Lung (tissue), 12 donors: Measurements from ENCODE around the gene IGLON5. TPM values are rescaled to one million over a fixed set of nuclear protein-coding genes. Genes with fewer than 3 reads are reported as not detected.

Source experiments
- ATAC-seq: fragments of 200-7000 bp; cut with Tn5 transposase; one replicate; pipeline ENCODE4 v1.9.1; 2020; ENCODE audit warnings: moderate number of reproducible peaks; ENCODE audit not compliant: insufficient read depth, low FRiP score
- DNase-seq, 3 donors: peaks; one replicate each; pipeline ENCODE4 v3.0.0-alpha.2; 2013 to 2017
- H3K27ac ChIP-seq, 2 donors: one replicate each; pipeline ENCODE4 v1.5.1; 2013; ENCODE audit warnings: mild to moderate bottlenecking in 2 of 2, moderate library complexity in 2 of 2, control low read depth in 1 of 2, inconsistent platforms in 1 of 2, low read depth in 1 of 2, low read length in 1 of 2
- H3K27me3 ChIP-seq, 3 donors: one replicate each; pipeline ENCODE4 v1.5.1; 2013; ENCODE audit warnings: low read length in 2 of 3; ENCODE audit not compliant: control insufficient read depth in 3 of 3, insufficient read depth in 3 of 3
- H3K36me3 ChIP-seq, 4 donors: one replicate each; pipeline ENCODE4 v1.5.1; 2013; ENCODE audit warnings: low read length in 4 of 4, mild to moderate bottlenecking in 1 of 4, moderate library complexity in 1 of 4; ENCODE audit not compliant: control insufficient read depth in 4 of 4, insufficient read depth in 4 of 4
- H3K4me1 ChIP-seq, 5 donors: one replicate each; pipeline ENCODE4 v1.5.1; 2013; ENCODE audit warnings: low read length in 5 of 5, mild to moderate bottlenecking in 2 of 5, moderate library complexity in 1 of 5; ENCODE audit not compliant: control insufficient read depth in 5 of 5, insufficient read depth in 5 of 5
- H3K4me3 ChIP-seq: one replicate; pipeline ENCODE4 v1.5.1; 2013; ENCODE audit warnings: mild to moderate bottlenecking, control low read depth, moderate library complexity
- H3K9ac ChIP-seq, 2 donors: one replicate each; pipeline ENCODE4 v1.5.1; 2013; ENCODE audit warnings: low read length in 2 of 2, control low read depth in 1 of 2; ENCODE audit not compliant: insufficient read depth in 1 of 2
- H3K9me3 ChIP-seq, 4 donors: one replicate each; pipeline ENCODE4 v1.5.1; 2013; ENCODE audit warnings: low read length in 3 of 4, mild to moderate bottlenecking in 1 of 4, moderate library complexity in 1 of 4; ENCODE audit not compliant: control insufficient read depth in 4 of 4, insufficient read depth in 3 of 4
- CTCF ChIP-seq: IDR thresholded peaks from 2 replicates; pipeline ENCODE4 v1.5.1; 2012; ENCODE audit warnings: mild to moderate bottlenecking; ENCODE audit errors: control extremely low read depth, extremely low read depth
- WGBS, 2 donors: extraction: QIAGEN DNeasy Blood & Tissue Kit; methylation state at CpG; one replicate each; pipeline ENCODE4 v1.1.7; 2013; 5-methylcytosine and 5-hydroxymethylcytosine counted together
- polyA plus RNA-seq, 2 donors: library from polyadenylated mRNA; stranded (reverse); fragments of 200-250 nt; gene quantifications; one replicate each; pipeline ENCODE4 v1.2.1, GENCODE V29; 2013
- total RNA-seq, 2 donors: library from RNA; depleted of rRNA in 1 of 2; stranded (reverse); fragments of >200 nt in 1 of 2; gene quantifications; one replicate each; pipeline ENCODE4 v1.2.1, GENCODE V29; 2014 to 2021
- donor health status: control.
- donor health status: control.
- donor health status: Bipolar disorder and iron deficiency.
- donor health status: healthy.
- donor health status: DM: yes; HTN: yes; CAD: no.

The IGLON5 gene
- total and polyA plus RNA-seq, 4 donors, result 0.09 to 0.43 (median 0.18) TPM; not detected in 1

GRCh38 chr19:51272183-51272810, 39.1 kb upstream of the IGLON5 start:
- peaks cover 0 to 6% (median 0%) of the 10 kb centered on the region in 3 donors for H3K27me3 ChIP-seq
- H3K27ac ChIP-seq, result no peak overlapping the region
- 48 to 57% methylated on average over 6 of the region's 6 CpGs for WGBS, 2 donors
- no peak for TF ChIP-seq CTCF
- no peak overlapping the region for H3K9ac ChIP-seq
- ATAC-seq (no peak), DNase-seq (no peak)
- H3K9me3 ChIP-seq, result peaks cover 0 to 2% (median 0%) of the 10 kb centered on the region in 4 donors
- H3K36me3 ChIP-seq, result no peaks in the 10 kb centered on the region
- H3K4me1 ChIP-seq, result no peaks in the 10 kb centered on the region
- no peak overlapping the region for H3K4me3 ChIP-seq

- ATAC-seq, result no peak
- no peak for DNase-seq
- H3K4me3 ChIP-seq, result no peak overlapping the region
- no peaks in the 10 kb centered on the region for H3K36me3 ChIP-seq
- H3K27ac ChIP-seq, result no peak overlapping the region
- TF ChIP-seq CTCF, result no peak
- H3K9me3 ChIP-seq, result peaks cover 0 to 2% (median 0%) of the 10 kb centered on the region in 4 donors
- H3K9ac ChIP-seq, result no peak overlapping the region
- 77 to 88% methylated on average over 8 of the region's 8 CpGs for WGBS, 2 donors
- H3K4me1 ChIP-seq, result no peaks in the 10 kb centered on the region
- peaks cover 0 to 9% (median 0%) of the 10 kb centered on the region in 3 donors for H3K27me3 ChIP-seq
Observed at GRCh38 chr19:51274049-51274770, 37.2 kb upstream of the IGLON5 start.

GRCh38 chr19:51277112-51277511, 34.3 kb upstream of the IGLON5 start:
- 70 to 76% methylated on average over 3 of the region's 3 CpGs for WGBS, 2 donors
- ATAC-seq (no peak), DNase-seq (no peak)
- Histone ChIP-seq H3K36me3 (no peaks in the 10 kb centered on the region), H3K4me3 (no peak overlapping the region), H3K9ac (no peak overlapping the region), H3K27me3 (peaks cover 0 to 6% (median 0%) of the 10 kb centered on the region in 3 donors), H3K4me1 (no peaks in the 10 kb centered on the region), H3K27ac (no peak overlapping the region), H3K9me3 (peaks cover 0 to 10% (median 0%) of the 10 kb centered on the region in 4 donors)
- no peak for TF ChIP-seq CTCF
